GM13976 (cell line): ENCODE measurements around the gene EDN2.

Experiments
- DNase-seq: peaks from one replicate; pipeline ENCODE4 v3.0.0; 2012; ENCODE audit warnings: low spot score
- CTCF ChIP-seq: IDR thresholded peaks from 2 replicates; pipeline ENCODE4 v1.5.1; 2012; ENCODE audit warnings: borderline replicate concordance, mild to moderate bottlenecking; ENCODE audit not compliant: insufficient read depth; ENCODE audit errors: extremely low read depth, missing control alignments, control extremely low read depth
- in situ Hi-C: fragments of 300-500 bp; cut with MboI; formaldehyde crosslinking; loops from one replicate; pipeline ENCODE4 v1.12.0; 2022; ENCODE audit warnings: low sequenced_read_pairs, mixed read lengths, inconsistent platforms; ENCODE audit not compliant: unreplicated experiment

EDN2 gene

GRCh38 chr1:41500378-41500777, 15.9 kb upstream of the EDN2 start:
- in situ Hi-C loops: no loop called here
- no peak for TF ChIP-seq CTCF
- no peak for DNase-seq

GRCh38 chr1:41499591-41499990, 15.1 kb upstream of the EDN2 start:
- no peak for DNase-seq
- TF ChIP-seq CTCF: no peak
- in situ Hi-C loops: no loop called here

- TF ChIP-seq CTCF: no peak
- no peak for DNase-seq
- in situ Hi-C loops: no loop called here
Observed at GRCh38 chr1:41498804-41499203, 14.3 kb upstream of the EDN2 start.

GRCh38 chr1:41498391-41498790, 13.9 kb upstream of the EDN2 start:
- DNase-seq: no peak
- in situ Hi-C loops: no loop called here
- TF ChIP-seq CTCF: no peak

- TF ChIP-seq CTCF: no peak
Observed at GRCh38 chr1:41497461-41498030, 13.1 kb upstream of the EDN2 start.

GRCh38 chr1:41497056-41497440, 12.6 kb upstream of the EDN2 start:
- no peak for DNase-seq
- in situ Hi-C loops: no loop called here
- TF ChIP-seq CTCF: no peak

More at GRCh38 chr1:41497461-41498030, 13.1 kb upstream of the EDN2 start:
- DNase-seq: no peak
- in situ Hi-C loops: no loop called here
